ENCODE data around the gene CYP2U1.

GRCh38 chr4:107935246-107935645 lies 3.9 kb downstream of the CYP2U1 start:
- TF ChIP-seq POLR2A (IDR thresholded peaks at IDR 0.05; ENCODE audit: low read depth, low read length) (no peak), RAD21 (IDR thresholded peaks at IDR 0.05; ENCODE audit: low read length) (no peak), CTCF (conservative IDR thresholded peaks at IDR 0.05; ENCODE audit: low read depth, low read length) (no peak), USF2 (IDR thresholded peaks at IDR 0.05; ENCODE audit: low read depth, low read length) (no peak), MAFK (IDR thresholded peaks at IDR 0.05; ENCODE audit: low read depth, low read length) (no peak), MXI1 (IDR thresholded peaks at IDR 0.05; ENCODE audit: borderline replicate concordance, low read depth, low read length) (no peak), CEBPB (IDR thresholded peaks at IDR 0.05; ENCODE audit: low read depth, low read length) (no peak), MAZ (IDR thresholded peaks at IDR 0.05; ENCODE audit: borderline replicate concordance, low read depth, low read length) (no peak), ELK1 (IDR thresholded peaks at IDR 0.05; ENCODE audit: borderline replicate concordance, low read depth, low read length) (no peak)
